Measurements from ENCODE around the gene DZIP1L.
A peak's percentile ranks its signal among the peaks of the same experiment; 100 is the strongest.

GRCh38 chr3:138118612-138119422 is 3.4 kb upstream of the DZIP1L start:
- TF ChIP-seq CTCF (IDR thresholded peaks at IDR 0.05), result peak; percentile 72 to 79 (median 73)
- TF ChIP-seq POLR2AphosphoS5 (IDR thresholded peaks at IDR 0.05; ENCODE audit: insufficient read depth in 1 of 2, low read depth in 1 of 2), result no peak
